Measurements from ENCODE around the gene TDRD1.

TDRD1 gene

DNA sequence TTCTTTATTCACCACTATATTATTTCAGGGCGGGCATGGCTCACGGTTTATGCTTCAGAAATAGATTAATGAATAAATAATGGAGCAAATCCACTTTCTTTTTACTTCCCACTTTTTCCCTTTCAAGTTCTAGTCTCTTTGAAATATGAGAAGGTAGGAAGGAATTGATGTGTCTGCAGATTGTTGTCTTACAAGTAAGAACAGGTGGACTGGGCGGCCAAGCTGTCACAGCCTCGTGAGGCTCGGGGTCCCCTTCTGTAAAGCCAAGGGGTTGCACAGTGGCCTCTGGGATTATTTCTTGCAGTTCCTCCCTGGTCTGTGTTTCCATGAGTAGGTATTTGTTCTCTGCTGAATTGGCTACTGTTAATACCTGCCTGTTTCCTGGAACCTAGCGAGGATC lies 71.1 kb downstream of the TDRD1 start:
- Histone ChIP-seq H3K9me3 (replicated peaks in 1 of 11) (peaks cover 0 to 11% (median 0%) of the 10 kb centered on the region in 11 experiments; a peak in 4 of 22 replicates), H3K4me1 (peaks cover 0 to 22% (median 13%) of the 10 kb centered on the region in 10 experiments; a peak in 15 of 20 replicates), H3K4me2 (no peak overlapping the region), H3K27me3 (no peaks in the 10 kb centered on the region), H3K4me3 (no peak overlapping the region), H3K36me3 (no peaks in the 10 kb centered on the region), H4K20me1 (no peaks in the 10 kb centered on the region), H3K9ac (no peak overlapping the region), H3K27ac (no peak overlapping the region)
- no peak for TF ChIP-seq Cebpa-rat (IDR thresholded peaks at IDR 0.05)

DNA sequence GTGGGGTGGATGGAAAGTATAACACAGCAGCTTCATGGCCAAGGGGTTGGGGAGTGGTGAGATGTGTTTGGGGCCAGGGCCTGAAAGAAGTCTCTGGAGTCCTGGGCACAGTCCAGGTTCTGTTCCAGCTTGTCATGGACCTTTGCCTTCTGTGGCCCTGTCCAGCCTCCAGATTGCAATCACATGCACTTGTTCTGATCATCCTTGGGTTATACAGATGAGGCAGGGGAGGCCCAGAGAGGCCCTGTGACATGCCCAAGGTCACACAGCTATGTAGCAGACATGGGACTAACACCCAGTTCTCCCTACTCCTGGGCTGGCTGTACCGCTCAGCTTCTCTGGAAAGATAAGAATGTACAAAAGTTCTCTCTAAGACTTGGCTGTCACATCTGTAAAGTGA lies 71.6 kb downstream of the TDRD1 start:
- no peak overlapping the region for H3K4me2 ChIP-seq

DNA sequence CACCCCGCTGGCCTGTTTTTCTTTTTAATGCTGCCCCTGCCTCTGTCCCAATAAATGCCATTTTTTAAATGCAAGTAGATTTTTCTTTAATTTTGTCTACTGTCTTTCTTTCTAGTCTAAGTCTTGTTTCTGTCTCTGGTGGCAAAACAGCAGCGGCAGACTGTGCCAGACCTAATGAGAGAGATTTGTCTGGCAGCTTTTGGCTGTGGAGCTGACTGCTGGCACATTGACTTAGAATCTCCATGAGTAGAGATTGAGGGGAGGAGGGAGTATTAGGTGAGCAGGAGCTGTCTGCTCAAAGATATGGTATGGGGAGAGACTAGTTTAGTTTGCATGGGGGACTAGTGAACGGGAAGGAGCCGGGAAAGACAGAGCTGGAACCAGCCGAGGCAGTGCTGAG lies 72.9 kb downstream of the TDRD1 start:
- no peak overlapping the region for H3K9ac ChIP-seq
- no peak overlapping the region for H3K4me2 ChIP-seq
- H3K36me3 ChIP-seq, result no peaks in the 10 kb centered on the region
- no peak overlapping the region for H3K4me3 ChIP-seq
- peaks cover 0 to 11% (median 0%) of the 10 kb centered on the region in 11 experiments; a peak in 4 of 22 replicates for H3K9me3 ChIP-seq (replicated peaks in 1 of 11)
- peaks cover 0 to 38% (median 24%) of the 10 kb centered on the region in 10 experiments; a peak in 15 of 20 replicates for H3K4me1 ChIP-seq
- H4K20me1 ChIP-seq, result no peaks in the 10 kb centered on the region
- no peak for TF ChIP-seq Cebpa-rat (IDR thresholded peaks at IDR 0.05)
- H3K27me3 ChIP-seq, result no peaks in the 10 kb centered on the region
- no peak overlapping the region for H3K27ac ChIP-seq

More for the DNA sequence above, 71.6 kb downstream of the TDRD1 start:
- H3K4me3 ChIP-seq, result no peak overlapping the region
- no peaks in the 10 kb centered on the region for H4K20me1 ChIP-seq
- H3K36me3 ChIP-seq, result no peaks in the 10 kb centered on the region
- H3K27ac ChIP-seq, result no peak overlapping the region
- no peak overlapping the region for H3K9ac ChIP-seq
- no peak for TF ChIP-seq Cebpa-rat (IDR thresholded peaks at IDR 0.05)
- H3K9me3 ChIP-seq (replicated peaks in 1 of 11), result peaks cover 0 to 11% (median 0%) of the 10 kb centered on the region in 11 experiments; a peak in 4 of 22 replicates
- peaks cover 0 to 24% (median 15%) of the 10 kb centered on the region in 10 experiments; a peak in 15 of 20 replicates for H3K4me1 ChIP-seq
- no peaks in the 10 kb centered on the region for H3K27me3 ChIP-seq

DNA sequence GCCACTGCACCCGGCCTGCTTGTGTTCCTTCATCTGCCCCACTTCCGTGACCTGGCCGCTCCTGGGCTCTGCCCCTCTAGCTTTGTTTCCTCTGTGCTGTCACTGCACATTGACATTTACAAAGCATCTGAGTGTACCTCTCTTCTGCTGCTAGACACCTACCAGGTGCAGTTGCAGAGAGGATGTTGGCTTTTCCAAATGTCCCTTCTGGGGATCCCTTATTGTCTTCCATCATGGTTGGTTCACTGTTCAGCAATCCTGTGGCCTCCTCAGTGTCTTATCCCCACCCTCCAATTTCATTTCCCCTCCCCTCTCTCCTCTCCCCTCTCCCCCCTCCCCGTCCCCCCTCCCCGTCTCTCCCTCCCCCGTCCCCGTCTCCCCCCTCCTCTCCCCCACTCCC lies 73.7 kb downstream of the TDRD1 start:
- TF ChIP-seq Cebpa-rat (IDR thresholded peaks at IDR 0.05), result no peak
- H3K27me3 ChIP-seq, result no peaks in the 10 kb centered on the region
- H3K36me3 ChIP-seq, result no peaks in the 10 kb centered on the region
- no peak overlapping the region for H3K9ac ChIP-seq
- H3K27ac ChIP-seq, result no peak overlapping the region
- no peaks in the 10 kb centered on the region for H4K20me1 ChIP-seq
- peaks cover 0 to 45% (median 30%) of the 10 kb centered on the region in 10 experiments; a peak in 15 of 20 replicates for H3K4me1 ChIP-seq
- H3K9me3 ChIP-seq (replicated peaks in 1 of 11), result peaks cover 0 to 11% (median 0%) of the 10 kb centered on the region in 11 experiments; a peak in 4 of 22 replicates
- H3K4me2 ChIP-seq, result no peak overlapping the region
- no peak overlapping the region for H3K4me3 ChIP-seq

DNA sequence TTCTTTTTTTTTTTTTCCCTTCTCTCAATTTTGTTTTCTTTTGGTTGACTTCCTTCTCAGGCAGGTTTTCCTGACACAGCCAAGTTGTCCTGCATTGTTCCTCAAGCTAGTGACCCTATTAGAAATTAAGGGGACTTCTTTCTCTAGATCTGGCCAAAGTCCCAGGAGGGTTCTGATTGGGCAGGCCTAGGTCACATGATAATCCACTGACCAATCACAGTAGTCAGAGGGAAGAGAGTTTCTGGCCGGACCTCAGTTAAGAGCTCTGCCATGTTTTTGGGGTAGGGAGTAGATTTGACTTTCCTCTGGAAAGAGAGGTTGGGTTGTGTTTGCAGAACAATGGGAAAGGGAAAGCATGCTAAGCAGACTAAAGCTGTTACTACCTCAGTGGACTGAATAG lies 76.1 kb downstream of the TDRD1 start:
- peaks cover 0 to 57% (median 40%) of the 10 kb centered on the region in 10 experiments; a peak in 15 of 20 replicates for H3K4me1 ChIP-seq
- no peak overlapping the region for H3K27ac ChIP-seq
- H3K27me3 ChIP-seq, result no peaks in the 10 kb centered on the region
- H3K36me3 ChIP-seq, result no peaks in the 10 kb centered on the region
- peaks cover 0 to 11% (median 0%) of the 10 kb centered on the region in 11 experiments; a peak in 5 of 22 replicates for H3K9me3 ChIP-seq (replicated peaks in 1 of 11)
- 0 out of 20 replicates have a peak overlapping the region, but pooled peaks of 1 of the 10 experiments have one; percentile 7 for H3K4me3 ChIP-seq
- H4K20me1 ChIP-seq, result no peaks in the 10 kb centered on the region
- H3K4me2 ChIP-seq, result peak overlapping the region in 9 of 11 experiments; percentile 5 to 81 (median 55); a peak in 17 of 22 replicates
- no peak overlapping the region for H3K9ac ChIP-seq
- TF ChIP-seq Cebpa-rat (IDR thresholded peaks at IDR 0.05), result no peak

DNA sequence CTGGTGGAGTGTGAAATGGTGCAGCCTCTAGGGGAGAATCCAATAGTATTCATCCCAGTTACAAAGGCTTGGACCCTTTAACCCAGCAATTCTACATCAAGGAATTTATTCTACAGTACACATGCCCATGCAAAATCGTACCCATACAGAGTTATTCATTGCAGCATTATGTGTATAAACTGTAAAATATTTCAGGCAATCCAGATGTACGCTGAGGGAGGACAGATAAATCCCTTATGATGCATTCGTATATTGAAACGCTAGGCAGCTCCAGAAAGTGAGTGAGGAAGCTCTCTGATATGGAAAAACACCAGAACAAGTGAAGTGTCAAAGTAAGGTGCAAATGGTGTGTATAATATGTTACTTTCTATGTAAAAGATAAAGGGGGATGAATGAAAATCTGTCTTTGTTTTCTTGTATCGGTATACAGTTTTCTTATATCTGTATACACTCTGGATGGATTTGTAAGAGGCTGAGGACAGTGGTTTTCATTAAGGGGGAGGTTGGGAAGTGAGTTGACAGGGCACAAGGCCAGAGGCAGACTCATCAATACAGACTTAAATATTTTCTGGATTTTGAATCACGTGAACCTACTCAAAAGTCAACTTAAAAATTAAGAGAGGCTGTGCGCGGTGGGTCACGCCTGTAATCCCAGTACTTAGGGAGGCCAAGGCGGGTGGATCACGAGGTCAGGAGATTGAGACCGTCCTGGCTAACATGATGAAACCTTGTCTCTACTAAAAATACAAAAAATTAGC lies 77.0 kb downstream of the TDRD1 start:
- Histone ChIP-seq H3K4me2 (peak overlapping the region in 9 of 11 experiments; percentile 5 to 81 (median 55); a peak in 17 of 22 replicates), H3K27me3 (no peaks in the 10 kb centered on the region), H3K36me3 (no peaks in the 10 kb centered on the region), H4K20me1 (no peaks in the 10 kb centered on the region), H3K9ac (no peak overlapping the region), H3K4me1 (peaks cover 0 to 52% (median 40%) of the 10 kb centered on the region in 10 experiments; a peak in 15 of 20 replicates), H3K27ac (no peak overlapping the region), H3K4me3 (0 out of 20 replicates have a peak overlapping the region, but pooled peaks of 1 of the 10 experiments have one; percentile 7), H3K9me3 (replicated peaks in 1 of 11) (peaks cover 0 to 11% (median 0%) of the 10 kb centered on the region in 11 experiments; a peak in 5 of 22 replicates)
- TF ChIP-seq Cebpa-rat (IDR thresholded peaks at IDR 0.05), result no peak

DNA sequence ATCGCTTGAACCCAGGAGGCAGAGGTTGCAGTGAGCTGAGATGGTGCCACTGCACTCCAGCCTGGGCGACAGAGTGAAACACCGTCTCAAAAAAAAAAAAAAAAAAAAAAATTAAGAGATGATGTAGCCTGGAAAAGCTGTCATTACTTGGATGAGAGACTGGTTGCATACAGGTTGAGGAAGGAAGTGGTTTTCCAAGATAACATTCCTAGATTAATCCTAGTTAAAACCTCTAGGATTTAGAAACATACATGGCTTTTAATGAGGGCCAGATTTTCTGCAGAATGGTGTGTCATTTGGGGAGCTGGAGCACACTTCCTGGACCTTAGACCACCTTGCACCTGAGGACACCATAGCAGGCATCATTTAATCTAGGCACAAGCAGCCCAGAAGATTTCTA lies 77.7 kb downstream of the TDRD1 start:
- H3K36me3 ChIP-seq, result no peaks in the 10 kb centered on the region
- no peak overlapping the region for H3K9ac ChIP-seq
- H3K9me3 ChIP-seq (replicated peaks in 1 of 11), result peaks cover 0 to 11% (median 0%) of the 10 kb centered on the region in 11 experiments; a peak in 5 of 22 replicates
- H3K4me3 ChIP-seq, result no peak overlapping the region
- no peaks in the 10 kb centered on the region for H3K27me3 ChIP-seq
- TF ChIP-seq Cebpa-rat (IDR thresholded peaks at IDR 0.05), result no peak
- peaks cover 0 to 52% (median 40%) of the 10 kb centered on the region in 10 experiments; a peak in 15 of 20 replicates for H3K4me1 ChIP-seq
- peak overlapping the region in 4 of 11 experiments; percentile 6 to 81 (median 55); a peak in 8 of 22 replicates for H3K4me2 ChIP-seq
- H3K27ac ChIP-seq, result no peak overlapping the region
- no peaks in the 10 kb centered on the region for H4K20me1 ChIP-seq

DNA sequence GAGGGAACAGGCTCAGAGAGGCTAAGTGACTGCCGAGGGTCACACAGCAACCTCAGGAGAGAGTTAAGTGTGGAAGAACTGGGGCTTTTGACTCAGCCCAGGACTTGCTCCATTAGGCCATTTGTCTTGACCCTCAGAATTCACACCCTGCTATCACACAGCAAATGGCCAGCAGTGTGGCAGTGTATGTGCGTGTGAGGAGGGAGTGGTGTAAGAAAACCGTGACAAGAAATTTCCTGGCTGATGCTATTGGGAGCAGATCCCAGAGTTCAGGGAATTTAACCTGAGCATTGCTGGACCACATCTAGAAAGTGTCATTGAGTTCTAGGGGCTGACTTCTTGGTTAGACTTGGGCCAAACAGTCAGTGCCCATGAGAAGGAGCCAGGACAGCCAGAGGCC lies 78.3 kb downstream of the TDRD1 start:
- no peak overlapping the region for H3K9ac ChIP-seq
- H3K4me2 ChIP-seq, result peak overlapping the region in 6 of 11 experiments; percentile 14 to 81 (median 38); a peak in 8 of 22 replicates
- H4K20me1 ChIP-seq, result no peaks in the 10 kb centered on the region
- no peak overlapping the region for H3K27ac ChIP-seq
- TF ChIP-seq Cebpa-rat (IDR thresholded peaks at IDR 0.05), result no peak
- no peak overlapping the region for H3K4me3 ChIP-seq
- H3K27me3 ChIP-seq, result no peaks in the 10 kb centered on the region
- H3K36me3 ChIP-seq, result no peaks in the 10 kb centered on the region
- peaks cover 0 to 52% (median 40%) of the 10 kb centered on the region in 10 experiments; a peak in 15 of 20 replicates for H3K4me1 ChIP-seq
- H3K9me3 ChIP-seq (replicated peaks in 1 of 11), result peaks cover 0 to 11% (median 0%) of the 10 kb centered on the region in 11 experiments; a peak in 5 of 22 replicates

DNA sequence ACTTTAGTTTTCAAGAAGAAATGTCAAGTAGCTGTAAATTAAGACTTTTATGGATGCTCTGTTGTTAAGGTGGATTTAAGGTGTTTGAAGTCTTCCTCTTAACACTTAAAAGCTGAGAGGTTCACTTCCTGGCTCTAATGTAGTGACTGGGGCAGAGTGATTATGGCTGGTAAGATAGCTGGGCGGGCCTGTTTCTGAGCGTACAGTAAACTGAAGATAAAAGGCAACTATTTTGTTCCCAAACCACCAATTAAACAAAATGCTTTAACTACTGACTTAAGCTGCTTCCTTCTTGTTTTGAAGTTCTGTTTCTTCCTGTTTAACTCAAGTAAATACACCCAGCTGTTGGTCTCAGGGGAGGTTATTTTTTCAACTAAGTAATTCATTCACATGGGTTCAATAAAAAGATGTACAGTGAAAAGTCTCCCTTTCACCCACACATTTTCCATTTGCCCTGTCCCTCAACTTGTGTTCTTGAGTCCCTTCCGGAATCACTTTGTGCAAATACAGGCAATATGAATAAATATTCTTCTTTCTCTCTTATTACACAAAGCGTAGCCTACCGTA lies 79.2 kb downstream of the TDRD1 start:
- no peak overlapping the region for H3K4me3 ChIP-seq
- no peak for TF ChIP-seq Cebpa-rat (IDR thresholded peaks at IDR 0.05)
- peaks cover 0 to 10% (median 0%) of the 10 kb centered on the region in 11 experiments; a peak in 5 of 22 replicates for H3K9me3 ChIP-seq (replicated peaks in 1 of 11)
- no peak overlapping the region for H3K27ac ChIP-seq
- H3K36me3 ChIP-seq, result no peaks in the 10 kb centered on the region
- no peaks in the 10 kb centered on the region for H4K20me1 ChIP-seq
- H3K9ac ChIP-seq, result no peak overlapping the region
- H3K4me2 ChIP-seq, result peak overlapping the region in 6 of 11 experiments; percentile 14 to 81 (median 38); a peak in 11 of 22 replicates
- H3K4me1 ChIP-seq, result peaks cover 0 to 52% (median 40%) of the 10 kb centered on the region in 10 experiments; a peak in 15 of 20 replicates
- H3K27me3 ChIP-seq, result no peaks in the 10 kb centered on the region
